Right atrium auricular region (tissue), 2 donors: ENCODE results near the gene GALNT18. TPM values are rescaled to one million over a fixed set of nuclear protein-coding genes. Genes with fewer than 3 reads are reported as not detected.
A peak's percentile ranks its signal among the peaks of the same experiment; 100 is the strongest.

Source experiments
- DNase-seq: peaks from one replicate; pipeline ENCODE4 v3.0.0-alpha.2; 2019; ENCODE audit warnings: low spot score
- H3K27ac ChIP-seq, 2 donors: fragments of 200-600 bp; sonication (generic); 1 replicate in 1 of 2; 2 replicates in 1 of 2; pipeline ENCODE4 v1.5.1; 2016 to 2019
- H3K27me3 ChIP-seq, 2 donors: fragments of 200-600 bp; sonication (generic); one replicate each; pipeline versions ENCODE4 v1.5.1 to v1.6.0; 2017 to 2019
- H3K36me3 ChIP-seq: fragments of 200-600 bp; sonication (generic); one replicate; pipeline ENCODE4 v1.5.1; 2016
- H3K4me1 ChIP-seq, 2 donors: fragments of 200-600 bp; sonication (generic); one replicate each; pipeline versions ENCODE4 v1.5.1 to v1.6.0; 2017 to 2019
- H3K4me3 ChIP-seq, 2 donors: fragments of 200-600 bp; sonication (generic); 1 replicate in 1 of 2; 2 replicates in 1 of 2; pipeline ENCODE4 v1.5.1; 2017 to 2019; ENCODE audit warnings: mild to moderate bottlenecking in 1 of 2, moderate library complexity in 1 of 2
- H3K9me3 ChIP-seq, 2 donors: fragments of 200-600 bp; sonication (generic); one replicate each; pipeline ENCODE4 v1.5.1; 2019
- total RNA-seq, 2 donors: library from RNA; depleted of rRNA; stranded (reverse); fragments of >200 nt; gene quantifications; one replicate each; pipeline ENCODE4 v1.1.0, GENCODE V29; 2016
- TF ChIP-seq, protein P1 (sequence below), 2 donors: fragments of 200-600 bp; sonication (generic); IDR thresholded peaks; one replicate each; pipeline ENCODE4 v1.5.1; 2019; ENCODE audit warnings: antibody characterized with exemption in 2 of 2

GALNT18 gene
- total RNA-seq, 2 donors from 2014 or later, result 22.2 to 26.8 TPM

DNA sequence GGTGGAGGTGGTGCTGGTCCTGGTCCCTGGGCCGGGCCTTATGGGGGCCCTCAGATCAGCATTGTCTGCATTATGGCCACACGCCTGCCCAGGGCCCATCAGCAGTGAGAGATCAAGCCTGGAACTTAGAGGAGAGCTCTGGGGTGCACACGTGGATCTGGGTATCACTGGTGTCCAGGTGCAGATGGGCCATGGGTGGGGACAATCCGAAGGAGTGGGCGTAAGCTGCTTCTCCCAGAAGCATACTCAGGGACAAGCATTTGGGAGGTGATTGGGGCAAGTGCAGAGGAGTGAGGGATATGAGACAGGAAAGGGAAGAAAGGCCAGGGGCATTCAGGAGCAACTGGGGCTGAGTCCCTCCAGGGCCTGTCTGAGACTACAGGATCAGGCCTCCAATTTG is 353.1 kb downstream of the GALNT18 start:
- peaks cover 7% of the 10 kb centered on the region for H3K36me3 ChIP-seq
- TF ChIP-seq, protein P1, sequence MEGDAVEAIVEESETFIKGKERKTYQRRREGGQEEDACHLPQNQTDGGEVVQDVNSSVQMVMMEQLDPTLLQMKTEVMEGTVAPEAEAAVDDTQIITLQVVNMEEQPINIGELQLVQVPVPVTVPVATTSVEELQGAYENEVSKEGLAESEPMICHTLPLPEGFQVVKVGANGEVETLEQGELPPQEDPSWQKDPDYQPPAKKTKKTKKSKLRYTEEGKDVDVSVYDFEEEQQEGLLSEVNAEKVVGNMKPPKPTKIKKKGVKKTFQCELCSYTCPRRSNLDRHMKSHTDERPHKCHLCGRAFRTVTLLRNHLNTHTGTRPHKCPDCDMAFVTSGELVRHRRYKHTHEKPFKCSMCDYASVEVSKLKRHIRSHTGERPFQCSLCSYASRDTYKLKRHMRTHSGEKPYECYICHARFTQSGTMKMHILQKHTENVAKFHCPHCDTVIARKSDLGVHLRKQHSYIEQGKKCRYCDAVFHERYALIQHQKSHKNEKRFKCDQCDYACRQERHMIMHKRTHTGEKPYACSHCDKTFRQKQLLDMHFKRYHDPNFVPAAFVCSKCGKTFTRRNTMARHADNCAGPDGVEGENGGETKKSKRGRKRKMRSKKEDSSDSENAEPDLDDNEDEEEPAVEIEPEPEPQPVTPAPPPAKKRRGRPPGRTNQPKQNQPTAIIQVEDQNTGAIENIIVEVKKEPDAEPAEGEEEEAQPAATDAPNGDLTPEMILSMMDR (IDR thresholded peaks at IDR 0.05), result no peak

DNA sequence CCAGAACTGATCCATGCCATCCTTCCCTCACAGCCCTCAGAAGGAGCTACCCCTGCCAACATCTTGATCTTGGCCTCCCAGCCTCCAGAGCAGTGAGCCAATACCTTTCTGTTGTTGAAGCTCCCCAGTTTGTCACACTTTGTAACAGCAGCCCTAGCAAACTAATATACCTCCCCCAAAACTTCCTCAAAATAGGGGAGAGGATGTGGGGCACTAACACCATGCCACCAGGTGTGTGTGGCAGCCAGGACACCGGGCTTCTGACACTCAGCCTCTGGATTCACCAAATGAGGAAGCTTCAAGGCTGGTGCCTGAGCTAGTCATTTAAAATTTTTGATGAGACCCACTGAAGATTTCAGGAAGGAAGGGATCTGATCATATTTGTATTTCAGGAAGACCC is 353.7 kb downstream of the GALNT18 start:
- Histone ChIP-seq H3K4me1 (peaks cover 0 to 14% of the 10 kb centered on the region in 2 donors), H3K4me3 (no peak overlapping the region), H3K27ac (no peak overlapping the region), H3K36me3 (peaks cover 7% of the 10 kb centered on the region), H3K27me3 (no peaks in the 10 kb centered on the region), H3K9me3 (no peaks in the 10 kb centered on the region)
- no peak for DNase-seq
- TF ChIP-seq, protein P1 (IDR thresholded peaks at IDR 0.05), result no peak

More for the DNA sequence above, 353.1 kb downstream of the GALNT18 start:
- no peaks in the 10 kb centered on the region for H3K27me3 ChIP-seq
- H3K27ac ChIP-seq, result no peak overlapping the region
- peaks cover 0 to 8% of the 10 kb centered on the region in 2 donors for H3K4me1 ChIP-seq
- H3K9me3 ChIP-seq, result no peaks in the 10 kb centered on the region
- H3K4me3 ChIP-seq, result no peak overlapping the region
- DNase-seq, result no peak

DNA sequence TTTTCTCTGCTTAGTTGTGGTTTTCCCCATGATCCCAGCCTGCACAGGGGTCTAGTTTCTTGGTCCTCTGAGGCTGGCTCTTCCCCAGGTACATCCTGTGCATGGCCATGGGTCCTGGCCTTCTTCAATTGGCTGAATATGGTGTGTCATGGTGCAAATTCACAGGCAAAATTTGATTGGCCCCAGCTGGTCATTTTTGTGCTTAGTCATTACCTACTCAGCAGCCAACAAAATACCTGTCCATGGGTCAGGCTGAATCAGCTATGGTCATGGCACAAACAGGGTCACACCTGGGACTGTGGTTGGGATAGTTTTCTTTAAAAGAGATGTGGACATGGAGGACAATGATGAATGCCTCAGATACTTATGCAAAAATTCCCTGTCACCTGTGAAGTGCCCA is 354.5 kb downstream of the GALNT18 start:
- H3K27ac ChIP-seq, result no peak overlapping the region
- peaks cover 0 to 15% of the 10 kb centered on the region in 2 donors for H3K4me1 ChIP-seq
- H3K9me3 ChIP-seq, result no peaks in the 10 kb centered on the region
- no peaks in the 10 kb centered on the region for H3K27me3 ChIP-seq
- no peak overlapping the region for H3K4me3 ChIP-seq
- DNase-seq, result no peak
- TF ChIP-seq, protein P1 (IDR thresholded peaks at IDR 0.05), result no peak
- H3K36me3 ChIP-seq, result peaks cover 7% of the 10 kb centered on the region

DNA sequence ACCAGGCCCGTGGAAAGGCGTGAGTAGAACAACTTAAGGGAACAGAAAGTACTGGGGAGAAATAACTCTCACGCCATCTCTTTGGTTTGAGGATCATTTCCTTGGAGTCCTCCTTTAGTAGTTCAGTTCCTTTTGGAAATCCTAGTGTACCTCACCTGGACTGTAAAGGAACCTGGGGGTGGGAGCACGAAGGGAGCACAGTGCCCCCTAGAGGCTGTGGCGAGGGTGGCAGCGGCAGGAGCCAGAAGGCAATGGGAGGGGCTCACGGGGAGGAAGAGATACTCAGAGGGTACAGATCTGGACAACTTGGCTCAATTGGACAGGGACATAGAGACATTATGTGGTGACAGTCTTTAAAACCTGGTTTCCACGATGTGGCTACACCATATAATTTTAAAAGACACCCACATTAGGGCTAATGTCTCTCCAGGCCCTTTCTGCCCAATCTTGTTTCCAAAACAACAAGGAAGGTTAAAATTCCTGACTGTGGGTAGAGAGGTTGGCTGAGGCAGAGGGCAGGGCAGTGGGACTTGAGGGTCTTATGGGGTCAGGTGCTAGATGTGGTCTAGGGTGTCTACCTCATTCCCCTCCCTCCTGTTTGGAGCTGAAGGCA is 355.7 kb downstream of the GALNT18 start:
- Histone ChIP-seq H3K9me3 (no peaks in the 10 kb centered on the region), H3K4me3 (no peak overlapping the region), H3K4me1 (peaks cover 0 to 15% of the 10 kb centered on the region in 2 donors), H3K27me3 (no peaks in the 10 kb centered on the region), H3K36me3 (peaks cover 7% of the 10 kb centered on the region), H3K27ac (no peak overlapping the region)
- TF ChIP-seq, protein P1 (IDR thresholded peaks at IDR 0.05), result peak; percentile 81 to 85
- DNase-seq, result no peak

DNA sequence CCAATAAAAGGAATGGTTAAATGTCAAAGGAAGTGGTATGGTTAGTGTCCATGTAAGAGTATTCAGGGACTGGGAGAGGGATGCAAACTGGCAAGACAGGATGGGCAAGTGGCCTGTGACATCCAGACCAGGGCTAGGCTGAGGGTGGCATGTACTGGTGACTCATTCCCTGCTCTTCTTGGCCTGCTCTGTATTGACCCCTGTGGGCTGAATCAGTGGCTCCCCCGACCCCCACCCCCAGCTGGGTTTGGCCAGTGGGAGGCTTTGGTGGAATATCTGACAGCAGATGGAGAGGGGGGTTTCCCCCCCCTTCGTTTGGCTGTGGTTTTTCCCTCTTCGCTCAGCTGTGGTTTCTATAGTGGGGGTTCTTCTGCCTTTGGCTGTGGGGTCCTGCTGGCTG is 356.5 kb downstream of the GALNT18 start:
- Histone ChIP-seq H3K9me3 (no peaks in the 10 kb centered on the region), H3K4me3 (no peak overlapping the region), H3K36me3 (peaks cover 2% of the 10 kb centered on the region), H3K27me3 (no peaks in the 10 kb centered on the region), H3K27ac (no peak overlapping the region), H3K4me1 (peaks cover 0 to 15% of the 10 kb centered on the region in 2 donors)
- DNase-seq, result no peak
- TF ChIP-seq, protein P1 (IDR thresholded peaks at IDR 0.05), result no peak
